ENCODE results near the gene BAZ2A. TPM values are rescaled to one million over a fixed set of nuclear protein-coding genes. Genes with fewer than 3 reads are reported as not detected.

The BAZ2A gene
- 141 TPM for total RNA-seq

GRCh38 chr12:56630180-56630632 is at the start of gene BAZ2A:
Gene BAZ2A, minus strand, starts transcription at chr12:56630326. Its CDS starts 12,796 bp downstream, at chr12:56617530.
- DNase-seq (ENCODE audit: low spot score), result peak; percentile 89

DNA sequence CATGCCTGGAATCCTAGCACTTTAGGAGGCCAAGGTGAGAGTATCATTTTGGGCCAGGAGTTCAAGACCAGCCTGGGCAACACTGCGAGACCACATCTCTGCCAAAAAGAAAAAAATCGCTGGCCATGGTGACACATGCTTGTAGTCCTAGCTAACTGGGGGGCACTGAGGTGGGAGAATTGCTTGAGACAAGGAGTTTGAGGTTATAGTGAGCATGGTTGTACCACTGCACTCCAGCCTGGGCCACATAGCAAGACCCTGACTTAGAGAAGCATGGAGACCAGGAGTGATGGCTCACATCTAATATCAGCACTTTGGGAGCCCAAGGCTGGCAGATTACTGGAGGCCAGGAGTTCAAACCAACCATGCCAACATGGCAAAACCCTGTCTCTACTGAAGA is 48.7 kb upstream of the BAZ2A start:
- DNase-seq (ENCODE audit: low spot score), result no peak

DNA sequence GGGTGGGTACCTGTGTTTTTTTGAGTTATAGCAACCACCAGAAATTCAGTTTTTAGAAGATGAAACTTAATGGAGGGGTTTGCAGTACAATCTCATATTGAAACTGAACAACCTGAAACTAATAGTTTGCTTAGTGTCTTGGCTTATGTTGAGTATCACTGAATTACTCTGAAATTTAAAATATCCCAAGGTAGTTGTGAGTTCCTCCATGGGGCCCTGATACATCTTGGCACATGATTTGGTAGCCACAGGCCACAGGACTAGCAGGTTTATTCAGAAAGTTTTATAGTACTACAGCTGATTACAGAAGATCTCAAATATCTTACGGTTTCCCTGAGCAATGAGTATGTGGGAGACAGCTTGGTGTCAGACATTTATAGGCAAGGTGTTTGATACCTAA is 47.6 kb upstream of the BAZ2A start:
- DNase-seq (ENCODE audit: low spot score), result no peak

- no peak for DNase-seq (ENCODE audit: low spot score)
These were observed 46.9 kb upstream of the BAZ2A start for GRCh38 chr12:56676851-56677580.

- DNase-seq (ENCODE audit: low spot score), result no peak
These were observed 41.5 kb upstream of the BAZ2A start for GRCh38 chr12:56671608-56672007.

DNA sequence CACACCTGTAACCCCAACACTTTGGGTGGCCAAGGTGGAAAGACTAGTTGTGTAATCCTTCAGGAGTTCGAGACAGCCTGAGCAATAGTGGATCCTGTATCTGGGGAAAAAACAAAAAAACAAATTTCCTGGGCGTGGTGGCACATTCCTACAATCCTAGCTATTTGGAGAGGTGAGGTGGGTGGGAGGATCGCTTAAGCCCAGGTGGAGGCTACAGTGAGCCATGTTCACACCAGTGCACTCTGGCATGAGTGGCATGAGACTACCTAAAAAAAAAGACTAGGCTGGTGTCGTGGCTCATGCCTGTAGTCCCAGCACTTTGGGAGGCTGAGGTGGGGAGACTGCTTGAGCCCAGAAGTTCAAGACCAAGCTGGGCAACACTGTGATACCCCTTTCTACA is 40.7 kb upstream of the BAZ2A start:
- peak; percentile 6 for DNase-seq (ENCODE audit: low spot score)

DNA sequence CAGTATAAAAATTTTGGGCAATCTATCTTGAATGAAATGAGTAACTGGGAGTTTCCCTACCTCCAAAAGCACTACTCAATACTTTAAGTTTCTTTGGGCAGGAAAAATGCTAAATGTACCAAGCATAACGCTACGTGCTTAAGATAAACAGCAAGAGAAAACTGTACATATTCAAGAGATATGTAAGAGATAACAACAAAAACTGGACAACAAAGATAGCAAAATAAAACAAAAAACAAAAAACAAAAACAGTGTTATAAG is 38.0 kb upstream of the BAZ2A start:
- DNase-seq (ENCODE audit: low spot score), result no peak

- DNase-seq (ENCODE audit: low spot score), result no peak
These were observed 32.0 kb upstream of the BAZ2A start for GRCh38 chr12:56661979-56662638.

DNA sequence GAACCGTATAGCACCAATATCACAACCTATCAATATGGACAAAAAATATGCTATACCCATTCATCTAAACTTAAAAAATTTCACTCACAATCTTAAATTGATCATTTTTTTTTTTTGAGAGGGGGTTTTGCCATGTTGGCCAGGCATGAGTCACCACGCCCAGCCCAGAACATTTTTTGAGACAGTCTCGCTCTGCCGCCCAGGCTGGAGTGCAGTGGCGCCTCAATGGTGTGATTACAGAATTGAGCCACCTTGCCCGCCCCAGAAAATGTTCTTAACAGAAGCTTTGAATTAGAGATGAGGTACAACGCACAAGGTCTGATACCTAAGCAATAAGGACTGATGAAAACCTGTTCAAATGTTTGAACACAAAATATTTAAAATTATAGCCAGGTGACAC is 31.4 kb upstream of the BAZ2A start:
- DNase-seq (ENCODE audit: low spot score), result no peak

DNA sequence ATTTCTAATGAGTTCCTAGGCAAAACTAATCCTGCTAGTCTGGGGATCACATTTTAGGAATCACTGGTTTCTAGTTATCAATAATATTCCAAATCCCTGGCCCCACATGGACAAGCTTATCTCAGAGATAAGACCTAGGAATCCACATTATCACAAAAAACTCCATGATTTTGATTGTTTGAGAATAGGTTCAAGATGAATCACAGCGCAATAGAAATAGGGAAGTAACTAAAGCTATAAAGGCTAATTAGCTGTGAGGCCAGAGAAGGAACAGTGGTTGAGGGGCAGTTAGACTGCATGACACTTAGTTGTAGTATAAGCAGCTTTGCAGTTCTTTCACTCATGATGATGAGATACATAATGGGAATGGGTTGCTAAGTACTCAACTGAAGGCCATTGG is 28.8 kb upstream of the BAZ2A start:
- no peak for DNase-seq (ENCODE audit: low spot score)

GRCh38 chr12:56657416-56658379 is 27.6 kb upstream of the BAZ2A start:
- peak; percentile 24 for DNase-seq (ENCODE audit: low spot score)

DNA sequence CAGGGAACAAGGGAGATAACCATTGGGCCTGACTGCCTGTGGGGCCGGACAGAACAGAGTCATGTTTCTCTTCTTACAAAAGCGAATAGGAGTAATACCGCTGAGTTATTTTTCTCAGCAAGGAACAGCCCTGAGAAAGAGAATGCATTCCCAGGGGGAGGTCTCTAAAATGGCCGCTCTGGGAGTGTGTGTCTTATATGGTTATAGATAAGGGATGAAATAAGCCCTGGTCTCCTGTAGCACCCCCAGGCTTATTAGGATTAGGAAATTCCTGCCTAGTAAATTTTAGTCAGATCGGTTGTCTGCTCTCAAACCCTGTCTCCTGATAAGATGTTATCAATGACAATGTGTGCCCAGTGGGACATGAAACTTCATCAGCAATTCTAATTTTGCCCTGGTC is 23.7 kb upstream of the BAZ2A start:
- DNase-seq (ENCODE audit: low spot score), result peak; percentile 6

DNA sequence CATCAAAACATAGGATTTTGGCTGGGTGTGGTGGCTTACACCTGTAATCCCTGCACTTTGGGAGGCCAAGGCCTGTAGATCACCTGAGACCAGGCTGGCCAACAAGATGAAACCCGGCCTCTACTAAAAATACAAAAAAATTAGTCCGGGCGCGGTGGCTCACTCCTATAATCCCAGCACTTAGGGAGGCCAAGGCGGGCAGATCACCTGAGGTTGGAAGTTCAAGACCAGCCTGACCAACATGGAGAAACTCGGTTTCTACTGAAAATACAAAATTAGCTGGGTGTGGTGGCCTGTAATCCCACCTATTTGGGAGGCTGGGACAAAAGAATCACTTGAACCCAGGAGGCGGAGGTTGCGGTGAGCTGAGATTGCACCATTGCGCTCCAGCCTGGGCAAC is 17.9 kb upstream of the BAZ2A start:
- peak; percentile 37 for DNase-seq (ENCODE audit: low spot score)

DNA sequence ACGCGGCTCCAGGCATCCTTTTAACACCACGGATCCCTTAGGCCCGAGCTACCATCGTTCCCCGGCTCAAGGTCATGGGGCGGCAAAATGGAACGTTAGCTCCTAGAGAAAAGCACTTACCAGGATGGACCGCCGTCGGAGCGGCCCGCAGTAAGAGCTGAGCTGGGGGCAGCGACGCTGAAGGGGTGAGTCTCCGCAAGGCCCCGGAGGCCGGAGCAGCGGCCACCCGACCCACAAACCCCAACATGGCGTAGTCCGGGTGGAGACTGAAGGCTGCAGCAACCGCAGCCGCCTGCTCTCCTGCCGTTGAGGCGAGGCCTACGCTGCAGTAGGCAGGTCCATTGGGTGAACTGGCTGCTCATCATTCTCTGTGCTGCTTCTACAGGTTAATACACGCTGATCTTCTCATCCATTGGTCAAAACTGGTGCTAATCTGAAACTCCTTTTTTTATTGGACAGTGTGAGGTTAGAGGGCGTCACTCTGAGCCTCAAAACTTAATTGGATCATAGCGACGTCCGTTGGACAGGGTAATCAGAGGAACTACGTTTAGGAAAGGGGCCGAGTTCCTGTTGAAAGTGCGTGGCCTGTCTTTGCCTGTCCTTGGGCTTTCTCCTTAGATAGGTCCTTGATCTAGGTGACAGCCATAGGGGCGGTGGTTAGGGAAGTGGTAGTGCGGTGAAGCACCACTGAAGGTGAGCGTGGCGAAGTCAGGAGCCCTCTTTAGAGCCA is 15.8 kb upstream of the BAZ2A start, which contains the start of gene ATP5F1B:
ATP5F1B (minus strand) TSS at position 268 of the 730 bp plus-strand sequence; CDS start at position 247, 21 bp downstream.
- peak; percentile 97 for DNase-seq (ENCODE audit: low spot score)

DNA sequence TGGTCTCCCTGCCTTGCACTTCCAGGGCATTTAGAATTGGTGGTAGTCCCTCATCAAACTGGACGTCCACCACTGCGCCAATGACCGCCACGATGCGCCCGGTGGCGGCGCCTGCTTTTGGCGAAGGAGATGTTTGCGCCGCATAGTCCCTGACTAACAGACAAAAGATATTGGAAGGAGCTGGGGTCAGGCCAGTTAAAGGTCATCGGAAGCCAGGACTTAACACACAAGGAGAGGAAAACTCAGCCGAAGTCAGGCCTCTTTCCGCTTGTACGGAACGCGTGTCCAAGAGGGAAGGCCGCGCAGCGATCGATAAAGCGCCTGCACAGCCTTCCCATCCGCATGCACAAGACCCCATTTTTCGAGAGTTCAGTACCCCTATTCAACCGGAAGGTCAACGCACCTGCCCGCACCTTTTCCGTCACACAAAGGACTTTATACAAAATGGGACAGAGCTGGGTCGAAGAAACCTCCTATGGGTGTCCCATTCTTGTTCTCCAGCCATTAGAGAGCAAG is 15.1 kb upstream of the BAZ2A start:
- no peak for DNase-seq (ENCODE audit: low spot score)

DNA sequence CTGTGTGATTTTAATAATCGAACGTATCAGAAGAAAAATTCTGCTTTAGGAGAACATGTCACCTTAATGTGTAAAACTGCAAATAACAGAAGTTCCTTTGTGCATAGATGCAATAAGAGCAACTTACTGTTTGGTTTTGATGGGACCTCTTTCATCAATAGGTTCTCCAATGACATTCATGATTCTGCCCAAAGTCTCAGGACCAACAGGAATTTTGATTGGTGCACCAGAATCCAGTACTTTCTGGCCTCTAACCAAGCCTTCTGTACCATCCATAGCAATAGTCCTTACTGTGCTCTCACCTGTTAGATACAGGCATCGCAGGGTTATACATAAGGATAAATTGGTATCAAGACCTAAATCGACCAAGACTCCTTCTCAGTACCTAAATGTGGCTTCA is 14.5 kb upstream of the BAZ2A start:
- no peak for DNase-seq (ENCODE audit: low spot score)

DNA sequence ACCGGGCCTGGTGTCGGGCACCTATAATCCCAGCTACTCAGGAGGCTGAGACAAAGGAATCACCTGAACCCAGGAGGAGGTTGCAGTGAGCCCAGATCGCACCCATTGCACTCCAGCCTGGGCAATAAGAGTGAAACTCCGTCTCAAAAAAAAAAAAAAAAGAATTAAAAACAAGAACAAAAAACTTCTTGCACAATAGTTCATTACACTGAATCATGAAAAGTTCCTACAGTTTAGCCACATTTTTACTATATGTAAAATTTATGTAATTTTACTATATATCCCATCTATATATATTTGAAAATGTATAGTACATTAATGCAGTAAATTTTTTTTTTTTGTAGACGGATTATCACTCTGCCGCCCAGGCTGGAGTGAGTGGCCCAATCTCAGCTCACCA is 11.1 kb upstream of the BAZ2A start:
- no peak for DNase-seq (ENCODE audit: low spot score)

- no peak for DNase-seq (ENCODE audit: low spot score)
These were observed 7.5 kb upstream of the BAZ2A start for GRCh38 chr12:56637621-56638020.

DNA sequence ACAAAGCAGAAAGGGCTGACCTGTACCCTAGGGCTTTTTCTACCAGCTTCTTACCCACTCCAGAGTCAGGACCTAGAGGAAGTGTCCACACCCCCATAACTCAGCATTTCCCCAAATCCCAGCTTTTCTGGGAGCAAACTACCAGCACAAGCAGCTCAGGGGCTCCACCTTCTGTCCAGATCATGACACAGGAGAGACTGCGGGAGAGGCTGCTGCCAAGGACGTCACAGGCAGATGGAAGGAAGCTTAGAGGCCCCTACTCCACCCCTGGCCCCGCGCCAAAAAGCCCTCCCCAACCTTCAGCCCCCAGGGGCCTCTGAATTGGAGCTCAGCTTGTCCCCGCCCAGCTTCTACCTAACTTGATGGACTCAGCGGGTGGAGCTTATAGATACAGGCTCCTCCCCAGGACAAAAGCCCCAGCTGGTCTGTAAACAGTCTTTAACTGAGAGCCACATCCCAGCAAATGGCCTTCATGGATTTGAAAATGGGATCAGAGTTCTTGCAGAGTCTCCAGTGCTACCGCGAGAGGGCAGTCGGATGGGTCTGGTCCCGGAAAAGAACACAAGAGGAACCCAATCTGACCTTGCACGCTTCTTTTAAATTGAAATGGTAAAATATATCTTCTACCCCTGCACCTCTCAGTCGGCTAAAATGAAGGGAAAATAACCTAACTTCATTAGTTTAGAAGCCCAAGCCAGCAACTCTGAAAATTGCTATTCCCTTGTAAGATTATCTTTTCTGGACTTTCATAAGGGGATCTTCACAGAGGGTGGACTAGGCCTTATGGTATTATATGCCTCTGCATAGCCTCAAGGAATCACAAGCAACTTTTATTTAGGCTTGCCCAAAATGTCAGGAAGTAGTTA is 6.8 kb upstream of the BAZ2A start:
- DNase-seq (ENCODE audit: low spot score), result peak; percentile 98
